Bone marrow (tissue), 2 donors: ENCODE data around the gene SHISAL1.
"Not testable (repeated sequence)": the region's sequence is repeated elsewhere in the genome, so short reads cannot be mapped to it uniquely, and the experiment has no call there.

ENCODE experiments used
- DNase-seq, 2 donors: peaks; one replicate each; lab custom pipeline; 2025; lab: John Stamatoyannopoulos, UW

Gene SHISAL1

GRCh38 chr22:44260216-44261035, 52.3 kb downstream of the SHISAL1 start:
- no peak for DNase-seq

- DNase-seq = no peak
Measured at GRCh38 chr22:44259366-44260215, 53.2 kb downstream of the SHISAL1 start.

GRCh38 chr22:44256556-44257485, 55.9 kb downstream of the SHISAL1 start:
- no peak for DNase-seq

GRCh38 chr22:44256085-44256484, 56.7 kb downstream of the SHISAL1 start:
- DNase-seq = no peak

- DNase-seq = no peak
Measured at GRCh38 chr22:44254811-44255210, 57.9 kb downstream of the SHISAL1 start.

GRCh38 chr22:44249376-44250147, 63.2 kb downstream of the SHISAL1 start:
- no peak for DNase-seq

GRCh38 chr22:44248926-44249325, 63.8 kb downstream of the SHISAL1 start:
- DNase-seq = no peak

GRCh38 chr22:44247923-44248892, 64.5 kb downstream of the SHISAL1 start:
- no peak for DNase-seq

GRCh38 chr22:44247346-44247745, 65.4 kb downstream of the SHISAL1 start:
- DNase-seq = no peak

GRCh38 chr22:44246615-44247326, 66.0 kb downstream of the SHISAL1 start:
- DNase-seq = no peak

- DNase-seq = no peak
Measured at GRCh38 chr22:44245867-44246266, 66.9 kb downstream of the SHISAL1 start.

- no peak for DNase-seq
Measured at GRCh38 chr22:44245438-44245837, 67.3 kb downstream of the SHISAL1 start.

GRCh38 chr22:44244265-44244822, 68.4 kb downstream of the SHISAL1 start:
- DNase-seq = no peak

GRCh38 chr22:44243761-44244160, 69.0 kb downstream of the SHISAL1 start:
- DNase-seq = no peak

- DNase-seq = no peak
Measured at GRCh38 chr22:44242946-44243724, 69.6 kb downstream of the SHISAL1 start.

- not testable (repeated sequence) for DNase-seq
Measured at GRCh38 chr22:44241121-44241520, 71.6 kb downstream of the SHISAL1 start.

- no peak for DNase-seq
Measured at GRCh38 chr22:44237290-44237689, 75.5 kb downstream of the SHISAL1 start.

- DNase-seq = not testable (repeated sequence)
Measured at GRCh38 chr22:44234372-44234771, 78.4 kb downstream of the SHISAL1 start.
